GM11168 (cell line): ENCODE results near the gene LRBA.
"Not testable (repeated sequence)": the region's sequence is repeated elsewhere in the genome, so short reads cannot be mapped to it uniquely, and the experiment has no call there.

Source experiments
- in situ Hi-C: fragments of 300-500 bp; cut with MboI; formaldehyde crosslinking; loops from one replicate; pipeline ENCODE4 v1.12.0; 2022; ENCODE audit warnings: low sequenced_read_pairs; ENCODE audit not compliant: unreplicated experiment

LRBA gene

GRCh38 chr4:151021637-151022334, 6.7 kb upstream of the LRBA start:
- in situ Hi-C loops = no loop called here

GRCh38 chr4:151015459-151016347, 619 bp upstream of the LRBA start:
- in situ Hi-C loops = no loop called here

DNA sequence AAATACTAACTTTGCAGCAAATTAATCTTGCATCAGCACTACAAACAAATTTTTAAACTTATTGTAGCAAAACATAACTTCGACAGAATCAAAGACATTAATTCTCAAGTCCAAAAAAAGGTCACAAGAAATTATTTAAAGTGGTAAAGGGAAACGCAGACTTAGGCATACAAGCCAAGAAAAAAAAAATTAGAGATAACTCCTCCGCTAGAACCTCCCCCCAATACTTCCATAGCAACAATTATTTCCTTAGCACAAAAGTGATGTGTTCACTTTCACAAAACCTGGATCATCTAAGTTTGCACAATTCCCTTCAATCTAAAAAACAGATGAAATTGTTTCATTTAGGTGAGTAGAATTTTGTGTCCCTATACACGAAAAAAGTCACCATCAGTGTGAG, 1.1 kb downstream of the LRBA start:
- in situ Hi-C loops = no loop called here

GRCh38 chr4:151013491-151013890, 1.6 kb downstream of the LRBA start:
- in situ Hi-C loops = no loop called here

- in situ Hi-C loops = no loop called here
These were observed 2.3 kb downstream of the LRBA start for GRCh38 chr4:151012820-151013219.

DNA sequence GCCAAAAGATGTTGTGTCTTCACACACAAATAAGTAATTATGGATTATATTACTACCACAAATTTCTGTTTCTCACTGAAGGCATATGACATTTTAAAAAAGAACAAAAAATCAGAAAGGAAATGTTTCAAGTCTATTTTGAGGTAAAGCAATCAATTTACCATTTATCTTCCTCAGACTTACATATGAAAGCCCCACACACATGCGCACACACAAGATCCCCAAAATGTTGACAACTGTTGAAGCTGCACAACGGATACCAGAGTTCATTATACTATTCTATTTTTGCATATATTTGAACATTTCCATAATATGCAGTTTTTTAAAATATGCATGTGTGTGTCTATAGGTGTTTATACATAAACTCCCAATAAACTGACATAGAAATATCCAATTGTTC, 2.7 kb downstream of the LRBA start:
- in situ Hi-C loops = no loop called here

- in situ Hi-C loops = no loop called here
These were observed 10.9 kb downstream of the LRBA start for GRCh38 chr4:151004222-151004621.

GRCh38 chr4:151000747-151001429, 14.2 kb downstream of the LRBA start:
- in situ Hi-C loops = no loop called here

GRCh38 chr4:150999086-150999485, 16.0 kb downstream of the LRBA start:
- in situ Hi-C loops = no loop called here

DNA sequence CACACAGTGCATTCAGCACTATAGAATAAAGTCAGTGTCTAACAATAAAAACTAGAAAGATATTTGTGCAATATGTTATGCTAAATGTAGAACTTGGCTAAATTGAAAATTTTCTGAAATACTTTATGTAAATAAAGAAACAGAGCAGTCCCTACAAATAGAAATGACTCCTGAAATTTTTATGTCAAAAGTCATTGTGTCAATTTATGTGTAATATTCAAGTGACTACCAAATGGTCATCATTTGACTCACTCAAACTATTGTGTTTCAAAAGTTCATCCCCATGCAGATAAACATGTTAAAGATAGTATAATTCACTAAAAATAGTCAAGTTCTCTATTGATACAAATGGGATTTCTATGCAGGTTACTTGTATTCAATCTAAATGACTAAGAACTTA, 17.9 kb downstream of the LRBA start:
- in situ Hi-C loops = no loop called here

DNA sequence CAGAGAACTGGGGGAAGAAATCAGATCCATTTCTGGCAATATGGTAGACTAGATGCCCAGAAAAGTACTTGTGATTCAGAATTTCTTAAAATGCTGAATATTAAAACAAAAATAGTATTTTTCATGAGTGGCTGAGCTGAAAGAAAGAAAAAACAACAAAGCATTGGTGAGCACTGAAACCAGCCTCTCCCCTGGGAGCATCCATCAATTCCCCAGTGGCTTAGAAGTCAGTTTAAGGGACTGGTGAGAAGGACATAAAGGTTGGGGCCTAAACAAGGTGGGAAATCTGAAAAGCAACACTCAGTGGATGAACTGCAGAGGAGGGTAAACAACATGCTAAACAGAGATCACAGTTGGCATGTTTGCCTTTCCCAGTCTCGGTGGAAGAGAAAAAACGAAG, 20.4 kb downstream of the LRBA start:
- in situ Hi-C loops = no loop called here

DNA sequence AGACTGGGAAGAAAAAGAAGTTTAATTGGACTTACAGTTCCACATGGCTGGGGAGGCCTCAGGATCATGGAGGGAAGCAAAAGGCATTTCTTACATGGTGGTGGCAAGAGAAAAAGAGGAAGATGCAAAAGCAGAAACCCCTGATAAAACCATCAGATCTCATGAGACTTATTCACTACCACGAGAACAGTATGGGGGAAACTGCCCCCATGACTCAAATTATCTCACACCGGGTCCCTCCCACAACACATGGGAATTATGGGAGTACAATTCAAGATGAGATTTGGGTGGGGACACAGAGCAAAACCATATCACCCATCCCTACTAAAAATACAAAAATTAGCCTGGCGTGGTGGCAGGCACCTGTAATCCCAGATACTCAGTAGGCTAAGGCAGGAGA, 21.5 kb downstream of the LRBA start:
- in situ Hi-C loops = not testable (repeated sequence)

DNA sequence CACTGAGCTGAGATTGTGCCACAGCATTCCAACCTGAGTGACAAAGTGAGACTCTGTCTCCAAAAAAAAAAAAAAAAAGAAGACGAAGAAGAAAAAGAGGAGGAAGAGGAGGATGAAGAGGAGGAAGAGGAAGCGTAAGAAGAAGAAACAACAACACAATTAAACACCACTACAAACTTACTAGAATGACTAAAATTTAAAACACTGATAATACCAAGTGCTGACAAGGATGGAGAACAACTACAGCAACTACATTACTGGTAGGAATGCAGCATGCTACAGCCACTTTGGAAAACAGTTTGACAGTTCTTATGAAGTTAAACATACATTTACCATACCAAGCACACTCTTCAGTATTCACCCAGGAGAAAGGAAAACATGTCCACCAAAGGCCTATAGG, 24.1 kb downstream of the LRBA start:
- in situ Hi-C loops = no loop called here

DNA sequence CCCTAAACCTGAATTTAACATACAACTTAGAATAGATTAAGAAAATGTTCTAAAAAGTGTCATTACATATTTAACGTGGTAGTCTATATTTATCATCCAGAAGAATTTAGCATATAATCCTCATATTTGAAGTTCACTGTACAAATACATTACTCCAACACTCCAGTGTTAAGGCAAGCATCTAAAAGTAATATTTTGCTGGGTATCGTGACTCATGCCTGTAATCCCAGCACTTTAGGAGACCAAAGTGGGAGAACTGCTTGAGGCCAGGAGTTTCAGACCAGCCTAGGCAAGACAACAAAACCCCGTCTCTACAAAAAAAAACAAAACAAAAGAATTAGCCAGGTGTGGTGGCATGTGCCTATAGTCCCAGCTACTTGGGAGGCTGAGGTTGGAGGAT, 24.8 kb downstream of the LRBA start:
- in situ Hi-C loops = no loop called here

GRCh38 chr4:150988238-150988637, 26.8 kb downstream of the LRBA start:
- in situ Hi-C loops = no loop called here

GRCh38 chr4:150987204-150987603, 27.9 kb downstream of the LRBA start:
- in situ Hi-C loops = no loop called here

GRCh38 chr4:150986085-150986484, 29.0 kb downstream of the LRBA start:
- in situ Hi-C loops = no loop called here

DNA sequence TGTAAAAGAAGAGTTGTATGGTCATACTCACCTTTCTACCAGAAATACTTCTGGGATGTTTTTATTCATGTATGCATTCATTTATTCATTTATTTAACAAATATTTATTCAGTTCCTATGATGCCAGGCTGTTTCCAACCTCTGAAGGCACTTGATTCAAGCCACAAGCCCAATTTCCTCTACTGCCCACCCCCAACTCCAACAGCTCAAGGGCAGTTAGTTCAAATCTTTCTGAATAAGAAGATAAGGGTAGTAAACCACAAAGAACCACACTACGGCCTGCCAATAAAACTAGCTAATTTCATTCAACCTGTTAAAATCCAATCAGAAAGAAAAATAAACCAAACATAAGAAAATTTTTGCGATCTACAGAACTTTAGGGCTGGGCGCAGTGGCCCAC, 31.2 kb downstream of the LRBA start:
- in situ Hi-C loops = no loop called here

DNA sequence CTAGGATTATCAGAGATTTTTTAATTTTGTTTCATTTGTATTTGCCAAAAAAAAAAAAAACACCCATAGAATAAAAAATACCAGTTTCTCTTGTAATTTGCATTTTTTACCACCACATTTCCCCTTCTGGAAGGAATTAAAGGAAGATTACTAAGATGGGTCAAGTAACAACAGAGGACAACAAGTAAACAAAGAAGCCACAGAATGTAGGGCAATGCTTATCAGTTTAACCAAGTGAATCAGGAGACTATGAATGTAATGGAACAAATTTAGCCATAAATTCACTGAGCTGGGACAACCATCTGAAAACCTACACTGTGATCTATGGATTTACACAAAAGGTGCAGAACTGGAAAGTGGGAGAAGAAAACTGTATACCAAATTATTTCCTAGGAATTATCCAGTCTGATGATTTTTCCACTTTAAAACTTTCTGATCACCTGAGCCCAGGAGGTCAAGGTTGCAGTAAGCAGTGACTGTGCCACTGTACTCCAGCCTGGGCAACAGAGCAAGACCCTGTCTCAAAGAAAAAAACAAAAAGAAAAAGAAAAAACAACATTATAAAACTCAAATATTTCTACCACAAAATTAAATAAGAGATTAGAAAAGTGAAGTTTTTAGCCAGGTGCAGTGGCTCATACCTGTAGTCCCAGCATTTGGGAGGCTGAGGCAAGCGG, 32.4 kb downstream of the LRBA start:
- in situ Hi-C loops = no loop called here

- in situ Hi-C loops = no loop called here
These were observed 36.1 kb downstream of the LRBA start for GRCh38 chr4:150978738-150979575.
